ENCODE results near the gene LRRC4B. TPM values are rescaled to one million over a fixed set of nuclear protein-coding genes. Genes with fewer than 3 reads are reported as not detected.

Gene LRRC4B
- total RNA-seq, 1 donor from 2014 or later, result 0.69 TPM

GRCh38 chr19:50547385-50548190 is 20.6 kb downstream of the LRRC4B start:
- no peak for TF ChIP-seq CTCF (conservative IDR thresholded peaks at IDR 0.05; ENCODE audit: low read depth, low read length)
- H3K4me3 ChIP-seq (ENCODE audit: low read depth, low read length), result no peak overlapping the region
- no peak for DNase-seq (ENCODE audit: low read depth)

- no peak for TF ChIP-seq CTCF (conservative IDR thresholded peaks at IDR 0.05; ENCODE audit: low read depth, low read length)
- DNase-seq (ENCODE audit: low read depth), result no peak
- no peak overlapping the region for H3K4me3 ChIP-seq (ENCODE audit: low read depth, low read length)
Observed at GRCh38 chr19:50546527-50547221, 21.6 kb downstream of the LRRC4B start.

GRCh38 chr19:50542943-50543342 is 25.3 kb downstream of the LRRC4B start:
- no peak for TF ChIP-seq CTCF (conservative IDR thresholded peaks at IDR 0.05; ENCODE audit: low read depth, low read length)
- no peak for DNase-seq (ENCODE audit: low read depth)
- no peak overlapping the region for H3K4me3 ChIP-seq (ENCODE audit: low read depth, low read length)

- no peak overlapping the region for H3K4me3 ChIP-seq (ENCODE audit: low read depth, low read length)
- peak; percentile 87 for TF ChIP-seq CTCF (conservative IDR thresholded peaks at IDR 0.05; ENCODE audit: low read depth, low read length)
- peak; percentile 4 for DNase-seq (ENCODE audit: low read depth)
Observed at GRCh38 chr19:50537769-50538230, 30.4 kb downstream of the LRRC4B start.

GRCh38 chr19:50537306-50537685 is 30.9 kb downstream of the LRRC4B start:
- H3K4me3 ChIP-seq (ENCODE audit: low read depth, low read length), result no peak overlapping the region
- no peak for TF ChIP-seq CTCF (conservative IDR thresholded peaks at IDR 0.05; ENCODE audit: low read depth, low read length)
- no peak for DNase-seq (ENCODE audit: low read depth)

GRCh38 chr19:50536662-50537305 is 31.5 kb downstream of the LRRC4B start:
- no peak for DNase-seq (ENCODE audit: low read depth)
- TF ChIP-seq CTCF (conservative IDR thresholded peaks at IDR 0.05; ENCODE audit: low read depth, low read length), result peak; percentile 14
- H3K4me3 ChIP-seq (ENCODE audit: low read depth, low read length), result no peak overlapping the region
